Ramos (cell line): ENCODE data around the gene SLC35F4.
"Not testable (repeated sequence)": the region's sequence is repeated elsewhere in the genome, so short reads cannot be mapped to it uniquely, and the experiment has no call there.

Source experiments
- in situ Hi-C: fragments of 300-500 bp; cut with MboI; formaldehyde crosslinking; loops from one replicate; pipeline ENCODE4 v1.14.3; 2022; ENCODE audit warnings: low sequenced_read_pairs; ENCODE audit not compliant: unreplicated experiment

Gene SLC35F4

DNA sequence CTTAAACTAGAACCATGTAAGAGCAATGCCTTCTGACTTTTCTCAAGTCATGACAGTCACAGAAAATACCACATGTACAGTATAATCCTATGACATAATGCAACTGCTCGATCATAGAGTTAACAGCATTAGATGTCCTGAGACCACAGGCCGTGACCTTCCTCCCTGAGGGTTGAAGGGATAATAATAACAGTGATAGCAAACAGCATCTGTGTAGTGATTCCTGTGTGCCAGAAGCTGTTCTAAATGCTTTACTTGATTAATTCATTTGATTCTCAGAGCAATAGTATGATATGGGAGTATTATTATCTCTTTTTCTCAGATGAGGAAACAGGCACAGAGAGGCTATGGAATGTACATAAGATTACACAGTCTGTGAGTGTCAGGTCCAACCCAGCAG lies 53.2 kb downstream of the SLC35F4 start:
- in situ Hi-C loops, result no loop called here

DNA sequence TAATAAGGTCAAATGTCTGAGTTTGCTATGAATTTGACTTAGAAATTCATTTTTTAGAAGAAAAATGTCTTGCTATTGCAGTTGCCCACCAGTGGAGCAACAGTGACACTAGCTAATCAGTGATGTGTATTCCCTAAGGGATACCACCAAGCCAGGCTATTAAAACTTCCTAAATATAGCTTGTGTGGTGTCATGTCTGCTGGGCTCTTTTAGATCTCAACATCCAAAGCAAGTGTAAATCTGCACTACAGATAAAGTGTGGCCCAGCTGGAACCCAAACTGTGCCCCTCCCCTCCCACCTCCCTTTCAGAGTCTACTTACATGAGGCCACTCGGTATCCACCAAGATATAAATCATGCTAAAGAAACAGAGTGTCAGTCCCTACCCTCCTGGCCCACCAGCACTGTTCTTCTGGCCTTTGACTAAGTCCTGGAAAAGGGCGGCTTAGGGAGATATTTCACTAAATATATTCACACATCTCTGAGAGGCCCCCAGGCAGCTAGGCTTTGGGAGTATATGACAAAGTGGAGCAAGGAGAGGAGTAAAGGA lies 53.8 kb downstream of the SLC35F4 start:
- in situ Hi-C loops, result no loop called here

DNA sequence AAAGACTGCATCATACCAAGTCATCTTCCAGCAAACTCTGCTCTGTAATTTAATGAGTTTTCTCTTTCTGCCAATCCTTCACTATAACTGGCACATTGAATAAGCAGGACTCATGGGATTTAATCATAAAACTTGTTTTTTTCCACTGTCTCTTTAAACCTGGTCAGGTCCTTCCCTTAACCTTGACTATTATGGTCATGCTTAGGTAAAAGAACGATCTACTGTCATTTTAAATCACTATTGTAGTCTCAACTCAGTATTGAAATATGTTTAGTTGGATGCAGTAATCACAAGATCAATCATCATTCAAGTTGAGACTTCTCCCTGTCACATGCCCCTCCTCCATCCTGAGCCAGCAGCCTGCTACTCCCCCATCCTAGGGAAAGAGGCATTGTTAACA lies 56.1 kb downstream of the SLC35F4 start:
- in situ Hi-C loops, result no loop called here

DNA sequence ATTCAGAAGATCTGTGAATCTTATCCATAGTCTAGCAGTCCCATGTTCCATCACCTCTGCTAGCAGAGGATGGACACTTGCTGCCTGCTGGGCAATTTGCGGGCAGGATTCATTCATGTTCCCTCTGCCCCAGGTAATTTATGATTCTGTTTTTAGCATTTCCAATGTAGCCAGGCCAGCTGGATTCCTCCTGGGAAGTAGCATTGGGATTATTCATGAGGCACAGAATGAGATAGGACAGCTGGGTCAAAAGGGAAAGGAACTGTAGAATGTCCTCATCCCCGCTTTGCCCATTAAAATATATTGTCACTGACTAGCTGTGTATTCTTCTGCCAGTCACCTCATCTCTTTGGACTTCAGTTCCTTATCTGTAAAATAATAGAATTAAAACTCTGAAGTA lies 68.7 kb downstream of the SLC35F4 start:
- in situ Hi-C loops, result no loop called here

DNA sequence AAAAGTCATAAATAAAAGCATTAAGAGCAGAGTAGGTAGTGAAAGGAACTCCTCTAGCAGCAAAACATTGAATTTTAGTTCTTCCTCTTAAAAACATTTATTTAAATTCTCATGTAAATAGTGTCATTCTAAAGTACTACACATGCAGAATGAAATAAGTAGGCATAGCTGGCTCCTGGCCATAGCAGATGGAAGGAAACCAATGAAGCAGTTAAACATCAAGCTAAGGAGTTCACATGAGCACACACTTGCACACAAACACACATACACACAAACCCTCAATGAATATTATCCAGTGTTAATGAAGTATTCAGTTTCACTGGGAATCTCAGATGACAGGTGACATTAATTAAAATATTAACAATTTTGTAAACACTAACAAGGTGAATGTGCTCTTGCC lies 69.3 kb downstream of the SLC35F4 start:
- in situ Hi-C loops, result no loop called here

DNA sequence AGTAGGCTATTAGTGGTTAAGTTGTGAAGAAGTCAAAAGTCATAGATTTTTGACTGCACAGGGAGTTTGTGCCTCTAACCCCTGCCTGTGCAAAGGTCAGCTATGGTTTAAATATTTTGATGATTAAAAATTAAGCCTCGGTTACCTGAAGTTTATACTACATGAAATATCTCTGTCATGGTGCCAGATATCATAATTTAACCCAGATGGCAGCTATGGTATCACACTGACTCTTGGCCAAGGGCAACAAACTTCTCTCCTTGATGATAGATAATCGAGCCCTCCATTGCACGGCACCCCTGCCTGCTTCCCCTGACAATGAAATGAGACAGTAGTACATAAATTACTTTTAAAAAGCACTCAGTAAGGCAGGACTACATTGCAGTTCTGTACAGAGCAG lies 80.8 kb downstream of the SLC35F4 start:
- in situ Hi-C loops, result no loop called here

DNA sequence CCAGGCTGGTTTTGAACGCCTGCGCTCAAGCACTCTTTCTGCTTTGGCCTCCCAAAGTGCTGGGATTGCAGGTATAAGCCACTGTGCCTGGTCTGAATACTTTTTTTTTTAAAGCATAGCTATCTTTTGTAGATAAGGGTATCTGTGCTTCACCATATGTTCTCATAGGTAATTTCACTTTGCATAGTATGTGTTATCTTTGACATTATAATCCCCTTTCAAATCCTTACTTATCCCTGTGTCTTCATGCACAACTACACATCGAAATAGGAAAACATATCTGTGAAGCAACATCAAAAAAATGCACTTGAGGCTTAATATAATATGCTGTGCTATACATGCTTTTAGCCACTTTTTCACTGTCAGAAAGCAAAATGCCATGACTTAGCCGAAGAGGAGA lies 94.1 kb downstream of the SLC35F4 start:
- in situ Hi-C loops, result no loop called here

DNA sequence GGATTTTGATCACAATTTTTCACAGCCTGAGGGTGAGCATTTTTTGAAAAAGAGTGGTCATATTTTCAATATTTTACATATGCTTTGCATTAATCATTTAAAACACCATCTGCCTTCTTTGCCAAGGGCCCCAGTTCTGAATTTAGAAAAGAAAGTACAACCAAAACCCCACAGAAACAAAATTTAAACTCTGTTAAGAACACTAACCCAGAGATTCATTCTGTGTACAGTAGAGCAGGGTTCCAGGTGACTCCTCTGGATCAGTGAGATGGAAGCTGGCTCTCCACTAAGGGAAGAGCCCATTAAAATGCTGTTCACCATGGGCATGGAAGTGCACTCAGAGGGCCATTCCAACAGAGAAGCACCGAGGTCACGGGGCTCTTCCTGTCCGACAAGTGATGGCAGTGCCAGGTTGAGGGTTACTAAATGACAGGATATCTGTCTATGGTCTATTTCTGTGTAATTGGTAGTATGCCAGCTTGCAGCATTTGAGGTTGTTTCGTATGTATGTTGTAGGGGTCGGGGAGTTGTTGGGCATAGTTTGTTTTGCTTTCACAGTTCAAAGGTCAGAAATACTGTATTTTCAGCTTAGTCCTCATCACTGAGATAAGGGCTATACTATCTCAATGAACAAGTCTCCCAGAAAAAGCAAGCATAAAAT lies 95.9 kb downstream of the SLC35F4 start:
- in situ Hi-C loops, result no loop called here

DNA sequence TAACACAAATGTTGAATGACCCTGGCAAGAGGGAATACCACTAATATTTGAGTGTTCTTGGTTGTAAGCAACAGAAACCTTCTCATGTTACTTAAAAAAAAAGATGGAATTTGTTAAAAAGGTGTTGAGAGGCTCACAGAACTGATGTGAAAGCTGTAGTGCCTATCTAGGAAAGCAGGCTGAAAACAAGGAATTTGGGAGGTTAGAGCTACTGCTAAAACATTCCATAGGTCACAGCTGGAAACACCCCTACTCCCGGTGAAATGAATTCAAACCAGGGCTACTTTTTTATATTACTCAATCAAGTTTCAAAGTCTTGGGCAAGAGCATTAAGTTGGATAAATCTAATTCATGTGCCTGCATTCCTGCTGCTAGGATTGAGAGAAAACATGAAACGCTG lies 104.1 kb downstream of the SLC35F4 start:
- in situ Hi-C loops, result no loop called here

DNA sequence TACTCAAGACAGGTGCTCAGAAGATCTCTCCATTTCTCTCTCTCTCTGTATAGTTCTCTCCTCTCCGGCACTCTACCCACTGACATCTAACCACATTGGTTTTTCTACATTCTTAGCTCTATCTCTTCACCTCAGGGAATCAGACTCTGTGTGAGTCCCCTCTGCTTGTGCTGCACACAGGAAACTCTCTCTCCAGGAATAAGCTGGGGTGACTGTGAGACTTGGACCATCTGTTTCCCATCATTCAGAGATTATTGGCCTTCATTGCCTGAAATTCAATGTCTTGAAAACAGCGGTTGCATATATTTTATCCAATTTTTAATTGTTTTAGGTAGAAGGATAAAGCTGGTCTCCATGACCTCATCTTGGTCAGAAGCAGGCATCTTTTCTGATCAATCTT lies 105.0 kb downstream of the SLC35F4 start:
- in situ Hi-C loops, result no loop called here

DNA sequence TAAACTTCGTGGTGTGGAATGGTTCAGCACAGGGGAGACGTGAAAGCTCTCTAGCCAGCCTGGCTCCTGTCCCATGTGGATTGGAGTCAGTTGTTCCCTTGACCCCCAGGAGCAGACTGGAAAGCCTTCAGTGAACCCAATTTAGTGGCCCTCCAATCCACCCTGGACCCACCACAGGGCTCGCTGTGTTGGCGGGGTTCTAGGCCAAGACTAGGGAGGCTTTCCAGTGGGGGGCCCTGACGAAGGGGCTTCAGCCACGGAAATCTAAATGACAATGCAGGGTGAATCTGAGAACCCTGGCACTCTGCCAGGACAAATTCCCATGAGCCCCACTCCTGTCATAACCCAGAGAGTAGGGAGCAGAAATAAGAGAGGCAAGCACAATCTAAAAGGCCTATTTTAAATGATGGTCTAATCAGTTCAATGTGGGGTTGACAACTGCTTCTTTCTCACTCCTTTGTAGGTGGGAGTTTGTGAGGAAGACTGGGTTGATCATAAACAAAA lies 110.8 kb downstream of the SLC35F4 start:
- in situ Hi-C loops, result no loop called here

DNA sequence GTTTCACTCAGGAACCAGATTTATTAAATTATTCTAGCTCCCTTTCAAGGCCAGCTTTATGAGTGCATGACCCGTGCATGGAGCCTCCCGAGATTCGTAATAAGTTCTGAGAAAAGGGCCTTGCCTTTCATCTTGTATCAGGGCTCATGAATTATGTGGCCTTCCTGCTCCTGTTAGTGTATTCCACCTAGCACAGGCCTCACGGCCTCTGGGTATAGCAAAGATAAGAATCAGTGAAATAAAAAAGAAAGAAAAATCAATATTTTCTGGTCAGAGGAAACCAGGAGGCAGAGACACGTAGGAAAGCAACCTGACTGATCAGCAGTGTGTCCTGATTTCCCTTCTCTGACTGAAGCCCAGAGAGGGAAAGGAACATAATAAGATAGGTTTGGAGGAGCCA lies 111.4 kb downstream of the SLC35F4 start:
- in situ Hi-C loops, result no loop called here

DNA sequence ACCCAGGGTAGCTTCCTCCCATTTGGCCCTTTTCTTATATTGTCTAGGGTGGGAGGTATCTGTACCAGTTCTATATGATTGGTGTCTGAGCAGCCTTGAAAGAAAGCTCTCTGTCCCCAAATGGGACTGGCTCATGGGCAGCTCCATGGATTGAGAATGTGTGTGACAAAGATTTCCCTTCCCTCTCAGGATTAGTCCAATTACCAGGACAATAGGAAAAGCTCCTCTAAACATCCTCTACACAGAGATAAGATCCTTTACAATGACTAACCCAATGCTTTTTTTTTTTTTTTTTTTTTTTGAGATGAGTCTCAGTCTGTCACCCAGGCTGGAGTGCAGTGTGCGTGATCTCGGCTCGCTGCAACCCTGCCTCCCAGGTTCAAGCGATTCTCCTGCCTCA lies 112.1 kb downstream of the SLC35F4 start:
- in situ Hi-C loops, result no loop called here

DNA sequence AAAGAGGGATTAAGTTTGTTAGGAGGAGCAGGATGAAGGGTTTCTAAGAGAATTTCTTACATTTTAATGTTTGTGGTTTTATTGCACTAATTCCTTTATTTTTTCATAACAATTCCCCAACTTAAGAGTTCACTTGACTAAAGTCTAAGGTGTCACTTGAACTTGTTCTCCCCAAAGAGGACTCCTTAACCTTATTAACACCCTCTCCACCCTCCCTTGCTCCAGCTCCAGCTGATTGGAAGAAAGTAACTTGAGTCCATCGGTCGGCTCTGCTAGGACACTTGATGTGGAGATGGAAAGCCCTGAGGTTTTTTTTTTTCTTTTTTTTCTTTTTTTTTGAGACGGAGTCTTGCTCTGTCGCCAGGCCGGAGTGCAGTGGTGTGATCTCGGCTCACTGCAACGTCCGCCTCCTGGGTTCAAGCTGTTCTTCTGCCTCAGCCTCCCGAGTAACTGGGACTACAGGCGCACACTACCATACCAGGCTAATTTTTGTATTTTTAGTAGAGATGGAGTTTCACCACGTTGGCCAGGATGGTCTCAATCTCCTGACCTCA lies 113.7 kb downstream of the SLC35F4 start:
- in situ Hi-C loops, result not testable (repeated sequence)

DNA sequence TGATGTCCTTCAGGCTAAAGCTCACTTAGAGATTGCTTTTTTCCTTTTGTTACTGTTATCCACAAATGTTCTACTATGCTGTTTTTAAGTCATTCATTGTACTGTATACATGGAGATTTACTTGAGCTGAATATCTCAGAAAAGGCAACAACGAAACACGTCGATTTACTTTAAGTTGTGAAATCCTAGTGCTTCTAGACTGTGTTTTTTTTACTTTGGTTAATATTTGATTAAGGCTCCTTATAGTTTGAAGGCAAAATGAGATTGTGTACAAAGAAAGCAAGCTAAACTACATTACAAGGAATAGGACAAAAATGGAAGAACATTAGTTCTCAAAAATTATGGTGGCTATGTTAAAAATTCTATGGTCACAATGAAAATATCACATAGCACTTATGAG lies 114.5 kb downstream of the SLC35F4 start:
- in situ Hi-C loops, result no loop called here

DNA sequence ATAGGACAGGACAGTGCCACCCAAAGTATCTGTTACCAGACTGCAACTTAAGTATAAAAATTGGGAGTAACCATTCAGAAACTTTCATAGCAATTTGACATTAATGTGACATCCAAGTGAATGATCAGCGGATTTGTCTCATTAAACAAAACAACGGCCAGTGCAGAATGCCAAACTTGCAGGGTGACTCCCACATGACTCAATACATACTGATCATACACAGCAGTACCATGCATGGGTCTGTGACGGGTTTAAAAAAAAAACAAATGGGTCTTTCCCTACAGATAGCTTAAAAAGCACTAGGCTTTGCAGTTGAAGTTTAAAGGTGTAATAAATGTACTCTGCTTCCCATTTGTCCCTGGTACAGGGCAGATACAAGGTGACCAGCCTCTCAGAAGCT lies 116.6 kb downstream of the SLC35F4 start:
- in situ Hi-C loops, result no loop called here

DNA sequence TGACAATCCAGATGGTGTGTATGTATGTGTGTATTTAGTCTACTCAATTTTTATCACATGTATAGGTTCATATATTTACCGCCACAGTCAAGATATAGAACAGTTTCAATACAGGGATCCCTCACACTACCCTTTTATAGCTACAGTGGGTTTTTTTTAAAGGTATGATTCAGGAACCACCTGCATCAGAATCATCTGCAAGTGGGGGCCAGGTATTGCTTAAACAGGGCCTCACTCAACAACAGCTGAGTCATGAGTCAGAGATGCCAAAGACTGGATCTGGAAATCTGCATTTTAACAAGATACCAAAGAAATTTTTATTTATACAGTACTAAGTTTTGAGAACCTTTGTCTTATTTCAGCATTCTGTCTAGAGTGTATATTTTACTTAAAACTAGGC lies 117.6 kb downstream of the SLC35F4 start:
- in situ Hi-C loops, result no loop called here

DNA sequence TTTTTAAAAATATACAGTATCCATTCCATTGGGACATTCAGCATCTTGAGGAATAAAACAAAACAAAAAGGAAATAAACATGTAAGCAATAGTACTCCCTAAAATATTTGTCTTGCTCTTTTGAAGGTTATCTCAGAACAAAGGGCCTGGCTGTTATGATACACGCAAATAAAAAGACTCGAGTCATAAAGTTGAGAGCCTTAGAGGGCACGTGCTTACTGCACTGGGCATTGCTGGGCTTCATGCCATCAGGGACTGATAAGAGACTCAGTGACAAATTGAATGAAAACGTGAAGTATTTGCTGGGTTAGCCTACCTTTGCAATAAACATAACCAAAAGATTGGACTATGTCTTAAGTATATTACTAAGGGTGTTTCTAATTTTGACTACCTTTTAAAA lies 118.9 kb downstream of the SLC35F4 start:
- in situ Hi-C loops, result no loop called here

DNA sequence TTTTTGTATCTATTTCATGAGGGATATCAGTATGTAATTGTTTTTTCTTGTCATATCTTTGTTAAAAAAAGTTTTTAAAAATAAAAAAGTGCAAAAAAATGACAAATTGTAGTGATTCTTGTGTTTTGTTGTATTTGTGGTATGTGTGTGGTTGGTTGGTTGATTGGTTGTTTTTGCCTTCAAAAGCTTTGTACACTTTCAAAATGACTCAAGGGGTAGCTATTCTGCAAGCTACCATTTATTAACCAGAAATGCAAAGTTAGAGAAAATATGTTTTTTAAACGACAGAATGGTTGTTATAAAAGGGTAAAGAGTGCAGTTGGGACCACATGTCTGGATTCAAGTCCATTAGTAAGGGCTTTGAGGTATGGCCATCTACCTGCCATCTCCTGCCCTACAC lies 119.3 kb downstream of the SLC35F4 start:
- in situ Hi-C loops, result no loop called here

DNA sequence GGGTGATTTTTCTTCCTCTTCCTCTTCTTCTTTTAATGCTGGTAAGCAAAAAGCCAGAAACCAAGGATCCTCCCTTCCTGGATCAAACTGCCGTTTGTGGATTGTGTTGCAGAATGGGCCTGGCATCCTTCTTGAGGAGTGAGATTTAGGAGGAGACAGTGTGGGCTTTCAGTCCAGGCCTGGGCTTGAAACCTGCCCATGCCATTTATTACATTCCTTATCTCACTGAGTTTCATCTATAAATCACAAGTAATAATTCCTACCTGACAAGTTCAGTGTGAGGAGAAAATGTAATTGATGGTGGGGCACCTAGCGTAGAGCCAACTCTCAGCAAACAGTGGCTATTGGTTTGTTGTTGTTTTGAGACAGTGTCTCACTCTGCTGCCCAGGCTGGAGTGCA lies 126.4 kb downstream of the SLC35F4 start:
- in situ Hi-C loops, result no loop called here

DNA sequence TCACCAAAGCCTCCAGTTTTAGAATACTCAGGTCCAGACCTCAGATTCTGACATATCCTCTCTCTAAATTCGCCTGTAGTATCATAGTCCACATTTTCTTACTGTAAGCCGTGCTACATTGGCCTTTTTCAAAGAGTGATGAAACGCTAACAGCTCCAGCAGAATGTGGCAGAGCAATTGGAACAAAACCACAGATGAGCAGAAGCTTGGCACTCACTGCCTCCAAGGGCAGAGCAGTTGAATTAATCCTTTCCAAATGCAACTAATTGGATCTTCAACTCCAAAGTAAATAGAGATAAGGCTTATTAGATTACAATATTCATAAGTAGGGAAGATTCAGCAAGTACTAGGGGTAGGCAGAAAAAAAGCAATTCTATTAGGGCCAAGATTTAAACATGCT lies 128.3 kb downstream of the SLC35F4 start:
- in situ Hi-C loops, result no loop called here

DNA sequence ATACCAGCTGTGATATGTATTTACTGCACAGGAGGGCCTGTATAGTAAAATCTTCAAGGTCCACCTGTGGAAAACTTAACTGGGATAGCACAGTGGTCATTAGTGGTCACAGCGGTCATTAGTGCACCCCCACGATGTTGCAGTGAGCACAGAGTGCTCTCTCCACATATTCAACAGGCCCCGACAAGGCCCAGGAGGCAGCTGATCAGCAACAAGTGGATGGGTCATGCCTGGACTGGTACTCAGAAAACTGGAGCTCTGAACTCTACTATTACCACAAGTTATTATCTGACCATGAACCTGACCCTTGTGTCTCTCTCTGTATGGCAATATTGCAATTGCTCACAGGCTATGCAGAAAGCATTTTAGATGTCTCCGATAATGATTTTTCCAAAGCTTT lies 129.5 kb downstream of the SLC35F4 start:
- in situ Hi-C loops, result no loop called here
